PC-3 (cell line): Measurements from ENCODE around the gene MBTD1. TPM values are rescaled to one million over a fixed set of nuclear protein-coding genes. Genes with fewer than 3 reads are reported as not detected.

Experiments used
- ATAC-seq: fragments of 200-7000 bp; cut with Tn5 transposase; 2 replicates; pipeline ENCODE4 v1.9.1; 2020; ENCODE audit warnings: mild to moderate bottlenecking, moderate library complexity
- BruUV-seq: library from RNA; stranded (reverse); fragments of 400-500 nt; replicated peaks from 2 replicates; lab custom pipeline; 2021; lab: Mats Ljungman, UMichigan
- CTCF ChIA-PET: fragments of 300-600 bp; sonication (Branson Sonifier 250); formaldehyde crosslinking; loops from one replicate; lab custom pipeline; 2022; ENCODE audit warnings: antibody characterized with exemption; lab: Charles Lee
- POLR2A ChIA-PET: fragments of 300-600 bp; sonication (Branson Sonifier 250); formaldehyde crosslinking; loops from one replicate; lab custom pipeline; 2022; ENCODE audit warnings: antibody characterized with exemption; ENCODE audit not compliant: unreplicated experiment; lab: Charles Lee
- DNase-seq: peaks from one replicate; pipeline ENCODE4 v3.0.0-alpha.2; 2015
- H2AFZ ChIP-seq: fragments of 300-600 bp; sonication (generic); 2 replicates; pipeline ENCODE4 v1.6.0; 2016; ENCODE audit warnings: antibody characterized with exemption, low read length
- H3F3A ChIP-seq: fragments of 300-600 bp; sonication (generic); one replicate; pipeline ENCODE4 v1.6.0; 2017; ENCODE audit warnings: antibody characterized with exemption, low read length, control low read depth, mild to moderate bottlenecking; ENCODE audit not compliant: unreplicated experiment
- H3K27ac ChIP-seq: fragments of 300-600 bp; sonication (generic); 2 replicates; pipeline ENCODE4 v1.5.1; 2016; ENCODE audit warnings: mild to moderate bottlenecking, low read length
- H3K27me3 ChIP-seq: fragments of 300-600 bp; sonication (generic); 2 replicates; pipeline ENCODE4 v1.6.1; 2016; ENCODE audit warnings: low read length, mixed read lengths
- H3K36me3 ChIP-seq: fragments of 300-600 bp; sonication (generic); 2 replicates; pipeline ENCODE4 v1.6.1; 2016; ENCODE audit warnings: low read depth, mixed run types, low read length, mixed read lengths
- H3K4me1 ChIP-seq: fragments of 300-600 bp; sonication (generic); 2 replicates; pipeline ENCODE4 v1.5.1; 2016; ENCODE audit warnings: low read length; ENCODE audit not compliant: insufficient read depth
- H3K4me2 ChIP-seq: fragments of 300-600 bp; sonication (generic); 2 replicates; pipeline ENCODE4 v1.6.0; 2016; ENCODE audit warnings: low read length
- H3K4me3 ChIP-seq: fragments of 300-600 bp; sonication (generic); 2 replicates; pipeline ENCODE4 v1.5.1; 2016; ENCODE audit warnings: mild to moderate bottlenecking, low read length, mixed read lengths
- H3K79me2 ChIP-seq: fragments of 300-600 bp; sonication (generic); 2 replicates; pipeline ENCODE4 v1.6.1; 2017; ENCODE audit warnings: low read length, mixed read lengths
- H3K9ac ChIP-seq: fragments of 300-600 bp; sonication (generic); 2 replicates; pipeline ENCODE4 v1.6.0; 2016; ENCODE audit warnings: mild to moderate bottlenecking, low read length
- H3K9me2 ChIP-seq: fragments of 300-600 bp; sonication (generic); replicated peaks from 2 replicates; pipeline ENCODE4 v1.6.1; 2016; ENCODE audit warnings: mixed run types, low read length, mixed read lengths
- H3K9me3 ChIP-seq: fragments of 300-600 bp; sonication (generic); 2 replicates; pipeline ENCODE4 v1.6.1; 2016; ENCODE audit warnings: low read length, mixed read lengths
- H4K20me1 ChIP-seq: fragments of 300-600 bp; sonication (generic); 2 replicates; pipeline ENCODE4 v1.6.1; 2016; ENCODE audit warnings: low read length, mixed read lengths
- CTCF ChIP-seq: fragments of 300-600 bp; sonication (generic); conservative IDR thresholded peaks from 2 replicates; pipeline ENCODE4 v1.5.1; 2017; ENCODE audit warnings: antibody characterized with exemption, low read depth, mild to moderate bottlenecking, low read length
- EZH2 ChIP-seq: fragments of 300-600 bp; sonication (generic); IDR thresholded peaks from one replicate; pipeline ENCODE4 v1.6.1; 2017; ENCODE audit warnings: antibody characterized with exemption, mild to moderate bottlenecking, low read length; ENCODE audit not compliant: unreplicated experiment
- EZH2phosphoT487 ChIP-seq: fragments of 300-600 bp; sonication (generic); IDR thresholded peaks from 2 replicates; pipeline ENCODE4 v1.6.1; 2018; ENCODE audit warnings: mild to moderate bottlenecking, antibody characterized with exemption, low read length, borderline replicate concordance
- intact Hi-C: fragments of 100-400 bp; cut with micrococcal nuclease; formaldehyde crosslinking; loops from 2 replicates; pipeline ENCODE4 v1.9.0; 2023
- total RNA-seq: library from RNA; depleted of rRNA; stranded (reverse); fragments of >200 nt; gene quantifications from 2 replicates; pipeline ENCODE4 v1.2.3, GENCODE V29; 2014

Gene MBTD1
- total RNA-seq, 1 experiment from 2014 or later = 13.8 TPM

DNA sequence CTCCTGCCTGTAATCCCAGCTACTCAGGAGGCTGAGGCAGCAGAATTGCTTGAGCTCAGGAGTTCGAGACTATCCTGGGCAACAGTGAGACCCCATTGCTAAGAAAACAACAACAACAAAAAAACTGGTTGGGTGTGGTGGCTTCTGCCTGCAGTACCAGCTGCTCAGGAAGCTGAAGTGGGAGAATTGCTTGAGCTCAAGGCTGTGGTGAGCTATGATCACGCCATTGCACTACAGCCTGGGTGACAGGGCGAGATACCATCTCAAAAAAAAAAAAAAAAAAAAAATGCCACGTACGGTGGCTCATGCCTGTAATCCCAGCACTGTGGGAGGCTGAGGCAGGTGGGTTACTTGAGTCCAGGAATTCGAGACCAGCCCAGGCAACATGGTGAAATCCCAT, 59.6 kb downstream of the MBTD1 start:
- TF ChIP-seq EZH2phosphoT487 (no peak), EZH2 (no peak), CTCF (no peak)
- no peak overlapping the region for H2AFZ ChIP-seq
- H3K4me1 ChIP-seq = no peaks in the 10 kb centered on the region
- H3K9ac ChIP-seq = no peak overlapping the region
- no peak overlapping the region for H3K27ac ChIP-seq
- ChIA-PET CTCF (no interaction called here), POLR2A (no interaction called here)
- H3K36me3 ChIP-seq = peaks cover 35% of the 10 kb centered on the region
- H3K27me3 ChIP-seq = no peaks in the 10 kb centered on the region
- H3K79me2 ChIP-seq = no peaks in the 10 kb centered on the region
- H3K9me3 ChIP-seq = no peaks in the 10 kb centered on the region
- DNase-seq (no peak), ATAC-seq (no peak)
- no peaks in the 10 kb centered on the region for H4K20me1 ChIP-seq
- BruUV-seq = no TSS peak
- no peak overlapping the region for H3K4me3 ChIP-seq
- intact Hi-C loops = no loop called here
- H3K4me2 ChIP-seq = no peak overlapping the region
- no peaks in the 10 kb centered on the region for H3F3A ChIP-seq
- H3K9me2 ChIP-seq = no peaks in the 10 kb centered on the region

GRCh38 chr17:51197754-51198153, 62.1 kb downstream of the MBTD1 start:
- no peaks in the 10 kb centered on the region for H3K27me3 ChIP-seq
- H3K9me2 ChIP-seq = no peaks in the 10 kb centered on the region
- DNase-seq (no peak), ATAC-seq (no peak)
- H3K79me2 ChIP-seq = no peaks in the 10 kb centered on the region
- intact Hi-C loops = no loop called here
- no peaks in the 10 kb centered on the region for H3K4me1 ChIP-seq
- H3K36me3 ChIP-seq = peaks cover 47% of the 10 kb centered on the region
- H2AFZ ChIP-seq = no peak overlapping the region
- no peak for TF ChIP-seq EZH2phosphoT487
- TF ChIP-seq CTCF = no peak
- TF ChIP-seq EZH2 = no peak
- H3F3A ChIP-seq = no peaks in the 10 kb centered on the region
- no peak overlapping the region for H3K27ac ChIP-seq
- H3K9me3 ChIP-seq = no peaks in the 10 kb centered on the region
- H3K4me3 ChIP-seq = no peak overlapping the region
- H4K20me1 ChIP-seq = no peaks in the 10 kb centered on the region
- no peak overlapping the region for H3K4me2 ChIP-seq
- POLR2A ChIA-PET = no interaction called here
- no peak overlapping the region for H3K9ac ChIP-seq
- CTCF ChIA-PET = no interaction called here
- BruUV-seq = no TSS peak

DNA sequence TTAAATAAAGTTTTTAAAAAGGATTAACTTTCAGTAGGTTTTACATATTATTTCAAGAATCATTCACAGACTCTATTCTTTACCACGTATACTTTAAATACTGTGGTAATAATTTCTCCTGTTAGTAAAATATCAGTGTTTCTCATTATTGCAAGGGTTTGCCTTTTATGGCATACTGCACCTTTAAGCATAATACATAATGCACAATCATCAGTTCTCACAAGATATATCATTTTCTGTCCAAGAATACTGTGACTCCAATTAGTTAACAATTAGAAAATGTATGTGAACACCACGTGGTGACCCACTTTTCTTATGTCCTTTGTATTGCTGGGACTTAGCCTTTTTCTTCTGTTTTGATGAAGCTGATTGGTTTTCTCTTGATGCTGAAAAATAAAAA, 68.0 kb downstream of the MBTD1 start:
- TF ChIP-seq EZH2 = no peak
- no peak for TF ChIP-seq CTCF
- TF ChIP-seq EZH2phosphoT487 = no peak
- H3K9me2 ChIP-seq = no peaks in the 10 kb centered on the region
- H3K4me3 ChIP-seq = no peak overlapping the region
- ATAC-seq = no peak
- POLR2A ChIA-PET = no interaction called here
- H3K79me2 ChIP-seq = no peaks in the 10 kb centered on the region
- H4K20me1 ChIP-seq = no peaks in the 10 kb centered on the region
- no peak overlapping the region for H3K9ac ChIP-seq
- CTCF ChIA-PET = no interaction called here
- no peaks in the 10 kb centered on the region for H3K4me1 ChIP-seq
- H3K9me3 ChIP-seq = no peaks in the 10 kb centered on the region
- no peaks in the 10 kb centered on the region for H3K27me3 ChIP-seq
- H3F3A ChIP-seq = no peaks in the 10 kb centered on the region
- DNase-seq = no peak
- BruUV-seq = TSS peak; percentile 6
- no peak overlapping the region for H2AFZ ChIP-seq
- intact Hi-C loops = no loop called here
- no peak overlapping the region for H3K4me2 ChIP-seq
- no peak overlapping the region for H3K27ac ChIP-seq
- H3K36me3 ChIP-seq = peaks cover 36% of the 10 kb centered on the region
